ENCODE measurements around the gene TOR1B.
"Not testable (repeated sequence)": the region's sequence is repeated elsewhere in the genome, so short reads cannot be mapped to it uniquely, and the experiment has no call there.

The TOR1B gene

DNA sequence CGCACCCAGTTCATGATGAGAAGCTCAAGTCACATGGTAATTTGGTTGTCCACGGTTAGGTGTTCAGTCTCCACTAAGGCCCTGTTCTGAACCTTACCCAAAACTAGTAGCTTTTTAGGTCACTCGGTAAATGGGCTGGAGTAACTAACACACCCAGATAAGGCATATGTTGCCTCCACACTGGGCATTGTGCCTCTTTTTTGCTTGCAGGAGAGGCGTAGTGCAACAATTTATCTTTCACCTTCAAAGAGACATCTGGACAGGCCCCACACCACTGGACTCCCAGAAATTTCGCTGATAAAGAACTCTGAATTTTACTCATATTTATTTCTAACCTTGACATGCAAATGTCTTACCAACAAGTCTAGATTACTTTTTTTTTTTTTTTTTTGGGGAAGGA is 33.3 kb upstream of the TOR1B start:
- DNase-seq (ENCODE audit: low read depth), result no peak
- TF ChIP-seq, protein P1, sequence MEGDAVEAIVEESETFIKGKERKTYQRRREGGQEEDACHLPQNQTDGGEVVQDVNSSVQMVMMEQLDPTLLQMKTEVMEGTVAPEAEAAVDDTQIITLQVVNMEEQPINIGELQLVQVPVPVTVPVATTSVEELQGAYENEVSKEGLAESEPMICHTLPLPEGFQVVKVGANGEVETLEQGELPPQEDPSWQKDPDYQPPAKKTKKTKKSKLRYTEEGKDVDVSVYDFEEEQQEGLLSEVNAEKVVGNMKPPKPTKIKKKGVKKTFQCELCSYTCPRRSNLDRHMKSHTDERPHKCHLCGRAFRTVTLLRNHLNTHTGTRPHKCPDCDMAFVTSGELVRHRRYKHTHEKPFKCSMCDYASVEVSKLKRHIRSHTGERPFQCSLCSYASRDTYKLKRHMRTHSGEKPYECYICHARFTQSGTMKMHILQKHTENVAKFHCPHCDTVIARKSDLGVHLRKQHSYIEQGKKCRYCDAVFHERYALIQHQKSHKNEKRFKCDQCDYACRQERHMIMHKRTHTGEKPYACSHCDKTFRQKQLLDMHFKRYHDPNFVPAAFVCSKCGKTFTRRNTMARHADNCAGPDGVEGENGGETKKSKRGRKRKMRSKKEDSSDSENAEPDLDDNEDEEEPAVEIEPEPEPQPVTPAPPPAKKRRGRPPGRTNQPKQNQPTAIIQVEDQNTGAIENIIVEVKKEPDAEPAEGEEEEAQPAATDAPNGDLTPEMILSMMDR (IDR thresholded peaks at IDR 0.05; ENCODE audit: control insufficient read depth, extremely low read depth, insufficient read depth), result no peak
- H3K4me3 ChIP-seq (ENCODE audit: low read depth, low read length), result no peak overlapping the region

DNA sequence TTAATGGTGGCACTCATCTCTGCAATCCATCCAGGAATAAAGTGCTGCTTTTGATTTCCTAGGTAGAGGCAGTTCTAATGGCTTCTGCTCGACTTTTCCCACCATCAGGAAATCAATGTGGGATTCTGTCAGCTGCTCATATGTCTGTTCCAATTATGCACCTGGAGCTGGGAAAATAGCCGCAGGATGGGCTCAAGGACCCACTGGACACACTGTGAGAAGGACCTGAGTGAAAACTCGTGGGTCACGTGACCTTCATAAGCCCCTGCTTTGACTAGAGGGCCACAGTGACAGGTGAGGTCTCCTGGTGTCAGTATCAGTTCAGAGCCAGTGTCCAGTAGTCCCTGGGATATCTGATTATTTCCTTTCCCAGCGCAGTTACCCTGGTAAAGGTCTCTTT is 32.2 kb upstream of the TOR1B start:
- H3K4me3 ChIP-seq (ENCODE audit: low read depth, low read length), result no peak overlapping the region
- TF ChIP-seq, protein P1 (IDR thresholded peaks at IDR 0.05; ENCODE audit: control insufficient read depth, extremely low read depth, insufficient read depth), result no peak
- DNase-seq (ENCODE audit: low read depth), result no peak

DNA sequence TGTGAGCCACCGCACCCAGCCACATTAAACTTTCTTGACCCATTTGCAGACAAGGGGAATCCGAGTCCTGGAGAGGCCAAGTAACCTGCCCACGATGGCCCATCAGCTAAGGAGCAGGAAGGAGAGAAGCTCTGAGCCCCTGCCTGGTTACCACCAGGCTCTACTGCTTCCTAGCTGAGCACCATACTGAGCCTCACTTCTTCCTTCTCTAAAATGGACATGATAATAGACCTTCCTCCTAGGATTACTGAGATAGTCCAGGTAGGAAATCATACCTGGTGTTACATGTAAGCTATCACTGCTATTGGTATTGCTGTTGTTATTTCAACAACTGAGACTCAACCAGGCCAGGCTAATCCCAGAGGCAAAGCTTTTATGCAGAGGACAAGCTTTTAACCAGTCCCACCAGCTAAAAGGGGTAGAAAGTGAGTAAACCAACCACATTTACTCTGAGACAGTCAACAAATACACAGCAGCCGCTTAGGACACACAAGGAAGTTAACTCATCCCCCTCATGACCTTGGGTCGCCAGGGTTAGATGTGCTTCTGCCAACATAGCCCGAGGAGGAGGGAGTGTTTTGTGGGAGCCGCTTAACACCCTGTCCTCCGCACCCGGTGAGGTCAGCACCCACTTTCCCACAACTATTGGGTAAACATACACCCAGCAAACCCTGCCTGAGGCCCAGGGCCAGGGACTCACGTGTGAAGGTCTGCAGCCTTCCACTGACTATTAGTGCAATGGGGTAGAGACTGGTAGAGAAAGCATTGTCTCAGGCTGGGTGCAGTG is 29.5 kb upstream of the TOR1B start:
- no peak overlapping the region for H3K4me3 ChIP-seq (ENCODE audit: low read depth, low read length)
- no peak for DNase-seq (ENCODE audit: low read depth)
- TF ChIP-seq, protein P1 (IDR thresholded peaks at IDR 0.05; ENCODE audit: control insufficient read depth, extremely low read depth, insufficient read depth), result no peak

DNA sequence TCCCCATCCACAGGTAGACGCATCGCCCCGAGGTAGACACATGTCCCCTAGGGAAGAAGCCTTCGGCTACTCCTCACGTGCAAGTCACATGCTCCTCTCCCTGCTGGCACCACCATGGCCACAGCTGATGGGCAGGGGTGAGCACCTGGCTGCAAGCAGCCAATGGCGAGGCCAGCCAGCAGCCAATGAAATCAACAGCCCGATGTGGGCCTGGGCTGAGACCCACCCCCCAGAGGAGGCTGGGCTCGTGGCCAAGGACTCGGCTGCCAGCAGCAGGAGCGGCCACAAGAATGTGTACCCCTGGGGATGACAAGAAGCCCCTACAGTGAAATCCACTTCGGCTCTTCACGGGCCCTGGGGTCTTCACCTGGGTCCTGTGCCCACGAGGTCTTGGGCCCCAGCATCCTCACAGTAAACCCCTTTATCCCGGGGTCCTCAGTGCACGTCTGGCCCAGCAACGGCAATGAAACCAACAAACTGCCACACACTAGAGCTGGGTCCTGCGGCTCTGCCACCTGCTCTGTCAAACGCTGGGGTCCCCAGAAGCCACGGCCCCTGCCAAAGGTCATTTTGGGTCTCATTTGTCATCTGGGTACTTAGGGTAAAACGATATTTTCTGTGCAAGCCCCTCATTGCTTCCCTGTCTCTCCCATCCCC is 28.1 kb upstream of the TOR1B start:
- TF ChIP-seq, protein P1 (IDR thresholded peaks at IDR 0.05; ENCODE audit: control insufficient read depth, extremely low read depth, insufficient read depth), result no peak
- no peak overlapping the region for H3K4me3 ChIP-seq (ENCODE audit: low read depth, low read length)
- no peak for DNase-seq (ENCODE audit: low read depth)

DNA sequence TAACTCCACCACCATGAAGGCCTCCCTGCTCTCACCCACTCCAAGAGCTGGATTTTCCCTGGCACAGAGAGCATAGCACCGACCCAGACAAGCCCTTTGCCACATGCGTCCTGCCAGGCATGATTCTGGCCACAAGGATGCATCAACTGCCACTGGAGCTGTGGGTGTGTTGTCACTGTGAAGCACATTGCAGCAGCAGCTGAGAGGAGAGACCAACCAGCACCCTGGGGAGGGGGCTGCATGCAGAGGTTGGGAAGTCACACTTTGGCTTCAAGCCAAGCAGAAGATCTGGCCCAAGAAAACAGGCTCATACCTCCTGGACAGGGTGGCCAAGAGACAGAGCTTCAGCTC is 27.6 kb upstream of the TOR1B start:
- DNase-seq (ENCODE audit: low read depth), result no peak
- TF ChIP-seq, protein P1 (IDR thresholded peaks at IDR 0.05; ENCODE audit: control insufficient read depth, extremely low read depth, insufficient read depth), result no peak
- H3K4me3 ChIP-seq (ENCODE audit: low read depth, low read length), result no peak overlapping the region

DNA sequence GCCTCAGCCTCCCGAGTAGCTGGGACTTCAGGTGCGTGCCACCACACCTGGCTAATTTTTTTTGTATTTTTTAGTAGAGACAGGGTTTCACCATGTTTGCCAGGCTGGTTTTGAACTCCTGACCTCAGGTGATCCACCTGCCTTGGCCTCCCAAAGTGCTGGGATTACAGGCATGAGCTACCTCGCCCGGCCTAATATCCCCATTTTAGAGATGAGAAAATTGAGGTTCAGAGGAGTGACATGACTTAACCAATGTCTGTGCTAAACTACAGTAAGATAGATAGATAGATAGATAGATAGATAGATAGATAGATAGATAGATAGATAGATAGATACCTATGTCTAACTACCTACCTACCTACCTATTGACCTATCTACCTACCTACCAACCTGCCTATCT is 26.9 kb upstream of the TOR1B start:
- DNase-seq (ENCODE audit: low read depth); H3K4me3 ChIP-seq (ENCODE audit: low read depth, low read length): not testable (repeated sequence)

DNA sequence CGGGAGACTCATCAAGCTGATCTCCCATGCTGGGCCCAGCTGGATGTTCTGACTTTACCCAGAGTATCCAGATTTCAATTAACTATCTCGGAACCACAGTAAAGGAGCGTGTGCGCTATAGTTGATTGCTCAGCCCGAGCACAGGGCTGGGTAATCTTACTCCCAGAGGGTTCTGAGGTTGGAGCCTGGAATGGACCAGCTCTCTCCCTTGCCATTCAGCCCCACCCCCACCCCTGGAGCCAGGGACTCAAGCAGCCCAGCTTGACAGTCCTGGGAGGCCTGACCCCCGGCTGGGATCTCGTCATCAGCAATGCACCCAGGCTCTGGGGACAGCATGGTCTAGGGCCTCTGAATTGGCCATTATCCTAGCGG is 26.4 kb upstream of the TOR1B start:
- TF ChIP-seq, protein P1 (IDR thresholded peaks at IDR 0.05; ENCODE audit: control insufficient read depth, extremely low read depth, insufficient read depth), result no peak

More for the DNA sequence above, 26.4 kb upstream of the TOR1B start:
- no peak overlapping the region for H3K4me3 ChIP-seq (ENCODE audit: low read depth, low read length)
- DNase-seq (ENCODE audit: low read depth), result no peak

Data from LNCaP clone FGC (cell line).